HTERT RPE-1 (cell line): ENCODE measurements around the gene KLHDC10.
"Not testable (repeated sequence)": the region's sequence is repeated elsewhere in the genome, so short reads cannot be mapped to it uniquely, and the experiment has no call there.

Experiments used
- in situ Hi-C: fragments of 300-500 bp; cut with MboI; formaldehyde crosslinking; loops from 4 replicates; pipeline ENCODE4 v1.14.3; 2020; ENCODE audit warnings: low sequenced_read_pairs

Gene KLHDC10

DNA sequence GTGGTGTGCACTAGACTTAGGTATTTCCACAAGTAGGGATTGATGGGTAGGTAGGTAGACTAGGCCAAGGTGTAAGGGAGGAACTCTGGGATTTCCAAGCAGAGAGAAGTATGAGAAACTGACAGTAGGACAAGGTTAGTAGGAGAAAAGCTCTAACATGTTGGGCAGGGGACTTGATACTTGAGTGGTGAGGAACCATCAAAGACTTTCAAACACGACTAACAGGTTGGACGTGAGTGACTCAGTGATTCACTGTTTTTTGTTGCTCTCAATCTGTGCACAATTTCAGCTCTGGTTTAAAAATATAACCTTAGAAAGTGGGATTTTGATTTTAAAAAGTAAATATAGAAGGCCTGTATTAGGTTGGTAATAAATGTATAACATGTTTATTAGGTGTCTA is 44.4 kb downstream of the KLHDC10 start:
- in situ Hi-C loops, result no loop called here

- in situ Hi-C loops, result no loop called here
These were observed 48.0 kb downstream of the KLHDC10 start for GRCh38 chr7:130118294-130118693.

- in situ Hi-C loops, result no loop called here
These were observed 48.5 kb downstream of the KLHDC10 start for GRCh38 chr7:130118801-130119200.

GRCh38 chr7:130123501-130123900 is 53.2 kb downstream of the KLHDC10 start:
- in situ Hi-C loops, result no loop called here

GRCh38 chr7:130124711-130125110 is 54.4 kb downstream of the KLHDC10 start:
- in situ Hi-C loops, result no loop called here

DNA sequence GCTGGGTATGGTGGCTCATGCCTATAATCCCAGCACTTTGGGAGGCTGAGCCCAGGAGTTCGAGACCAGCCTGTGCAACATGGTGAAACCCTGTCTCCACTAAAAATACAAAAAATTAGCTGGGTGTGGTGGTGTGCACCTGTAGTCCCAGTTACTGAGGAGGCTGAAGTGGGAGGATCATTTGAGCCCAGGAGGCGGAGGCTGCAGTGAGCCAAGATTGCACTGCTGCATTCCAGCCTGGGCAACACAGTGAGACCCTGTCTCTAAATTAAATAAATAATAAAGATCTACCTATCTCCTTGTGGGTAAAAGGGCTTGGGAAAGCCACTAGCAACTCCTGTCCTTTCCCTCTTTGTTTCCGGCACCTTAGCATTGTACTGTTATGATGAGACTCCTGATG is 56.5 kb downstream of the KLHDC10 start:
- in situ Hi-C loops, result not testable (repeated sequence)

DNA sequence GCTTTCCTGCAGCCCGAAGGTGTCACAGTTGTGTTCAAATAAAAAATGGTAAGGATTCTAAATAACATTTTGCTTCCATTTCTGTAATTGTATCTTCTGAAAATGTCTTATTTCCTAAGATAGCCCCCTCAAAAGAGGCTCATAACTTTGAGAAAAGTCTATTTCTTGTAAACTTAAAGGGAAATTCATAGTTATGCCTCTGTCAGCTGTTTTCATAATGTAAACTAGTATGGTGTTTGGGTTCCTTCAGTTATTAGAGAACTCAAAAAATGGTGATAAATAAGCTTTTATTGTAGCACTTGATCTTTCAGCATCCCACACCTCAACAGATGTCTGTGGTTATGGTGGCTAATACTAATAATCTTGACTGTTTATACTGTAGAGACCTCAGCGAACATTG is 57.1 kb downstream of the KLHDC10 start:
- in situ Hi-C loops, result no loop called here

DNA sequence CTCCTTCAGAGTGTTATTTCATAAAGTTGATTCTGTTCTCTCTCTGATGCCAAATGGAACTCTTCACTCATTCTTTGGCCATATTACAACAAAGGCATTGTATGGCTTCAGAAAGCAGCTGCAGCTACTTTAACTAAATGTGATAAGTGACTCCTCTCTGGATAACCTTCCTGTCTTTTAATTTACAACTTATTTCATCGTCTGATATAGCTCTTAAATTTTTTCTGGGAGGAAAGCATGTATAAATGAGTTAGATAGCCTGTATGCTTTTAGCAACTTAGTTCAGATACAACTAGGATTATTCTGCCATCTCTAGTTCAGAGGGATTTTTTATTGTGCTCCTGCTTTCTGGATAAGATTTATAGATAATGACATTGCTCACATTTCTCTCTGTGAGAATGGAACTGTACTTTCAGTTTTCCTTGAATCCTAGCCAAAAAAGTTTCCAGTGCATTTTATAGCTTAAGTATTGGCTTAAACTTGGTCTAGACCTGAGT is 57.5 kb downstream of the KLHDC10 start:
- in situ Hi-C loops, result no loop called here

DNA sequence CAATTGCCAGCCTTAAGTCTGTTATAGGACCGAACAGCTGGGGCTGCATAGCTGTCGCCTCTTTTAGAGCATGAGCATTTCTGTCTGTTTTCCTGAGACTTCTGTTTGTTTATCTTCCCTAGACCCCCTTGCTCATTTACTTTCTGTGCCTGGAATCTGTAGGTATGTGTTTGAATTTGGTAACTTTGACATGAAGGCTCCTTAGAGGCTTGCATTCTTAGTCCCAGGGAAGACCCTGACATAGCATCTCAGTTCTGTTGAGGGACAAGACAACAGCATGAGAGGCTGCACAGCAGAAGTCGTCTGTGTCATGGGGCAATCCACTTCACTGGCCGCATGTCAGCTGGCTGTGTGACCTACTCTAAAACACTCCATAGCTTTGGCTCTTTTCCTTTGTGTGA is 58.7 kb downstream of the KLHDC10 start:
- in situ Hi-C loops, result no loop called here

DNA sequence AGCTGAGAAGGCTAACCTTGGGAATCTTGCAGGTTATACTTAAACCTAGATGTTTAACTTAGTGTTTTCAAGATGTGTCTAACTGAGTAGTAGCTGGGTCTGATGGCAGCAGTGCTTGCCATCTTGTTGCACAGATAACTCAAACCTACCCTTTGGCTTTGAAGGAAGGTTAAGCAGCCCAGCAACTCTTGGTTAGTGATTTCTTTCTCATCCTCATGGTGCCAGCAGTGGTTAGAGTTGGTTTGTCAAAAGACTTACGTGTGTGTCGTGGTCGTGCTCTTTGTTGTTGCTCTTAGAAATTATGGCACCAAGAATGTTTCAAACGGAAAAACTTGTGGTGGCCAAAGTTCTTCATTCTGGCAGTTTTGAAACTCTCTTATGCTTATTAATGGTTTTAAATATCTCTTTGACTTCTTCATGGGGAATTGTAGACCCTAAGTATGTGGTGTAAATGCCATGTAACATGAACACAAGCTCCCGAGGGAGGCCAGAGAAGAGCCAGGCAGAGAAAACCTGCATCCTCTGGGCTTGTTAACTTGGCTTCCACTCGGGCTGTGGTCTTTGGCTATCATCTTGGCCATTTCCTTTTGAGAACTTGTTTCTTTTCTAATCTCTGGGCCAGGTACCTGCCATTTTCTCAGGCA is 61.0 kb downstream of the KLHDC10 start:
- in situ Hi-C loops, result no loop called here

GRCh38 chr7:130131964-130132875 is 61.9 kb downstream of the KLHDC10 start:
- in situ Hi-C loops, result no loop called here

- in situ Hi-C loops, result no loop called here
These were observed 62.9 kb downstream of the KLHDC10 start for GRCh38 chr7:130133029-130133782.

DNA sequence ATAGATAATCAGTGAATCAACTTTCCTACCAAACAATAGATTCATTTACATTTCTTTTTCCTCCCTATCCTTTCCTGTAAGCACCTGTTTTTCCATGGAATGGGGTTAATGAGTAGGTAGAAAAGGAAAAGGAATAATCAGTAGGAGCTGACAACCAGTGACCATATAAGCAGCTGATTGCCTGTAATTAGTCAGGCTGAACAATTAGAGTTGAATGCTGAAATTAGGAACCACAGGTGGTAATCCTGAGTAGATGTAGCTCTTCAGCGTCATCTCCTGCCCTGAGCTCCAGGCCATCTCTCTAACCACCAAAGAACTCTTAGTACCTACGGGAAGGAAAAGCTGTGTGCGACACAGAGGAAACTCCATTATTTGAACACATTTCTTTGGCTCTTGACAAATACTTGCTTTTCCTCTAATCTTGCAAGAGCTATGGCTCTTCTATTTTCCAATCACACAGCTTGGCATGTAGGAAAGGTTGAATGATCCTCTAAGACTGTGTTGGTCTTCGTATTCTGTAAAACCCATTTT is 63.8 kb downstream of the KLHDC10 start:
- in situ Hi-C loops, result no loop called here

GRCh38 chr7:130134726-130135125 is 64.4 kb downstream of the KLHDC10 start:
- in situ Hi-C loops, result no loop called here

- in situ Hi-C loops, result no loop called here
These were observed 65.2 kb downstream of the KLHDC10 start for GRCh38 chr7:130135208-130136205.

DNA sequence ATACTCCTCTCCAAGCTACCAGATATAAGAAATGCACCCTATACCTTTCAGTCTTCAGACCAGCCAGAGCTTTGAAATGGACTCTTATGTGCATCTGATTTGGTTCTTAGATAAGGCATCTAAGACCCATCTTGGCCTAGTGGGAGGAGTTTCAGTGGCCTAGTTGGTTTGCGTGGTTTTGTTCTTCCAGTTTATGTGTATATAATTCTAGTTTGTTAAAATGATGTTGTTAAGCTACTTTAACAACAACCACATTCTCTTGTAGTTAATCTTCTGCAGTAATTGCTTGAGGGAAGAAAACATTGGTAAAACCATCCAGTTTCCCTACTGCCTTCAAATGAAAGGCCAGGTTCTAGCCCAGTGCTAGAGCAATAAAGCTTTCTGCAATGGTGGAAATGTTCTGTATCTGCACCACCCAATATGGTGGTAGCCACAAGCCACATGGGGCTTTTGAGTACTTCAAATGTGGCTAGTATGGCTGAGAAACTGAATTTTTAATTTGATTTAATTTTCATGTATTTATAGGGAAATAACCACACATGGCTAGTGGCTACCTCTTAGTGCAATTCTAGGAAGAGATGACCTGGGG is 66.3 kb downstream of the KLHDC10 start:
- in situ Hi-C loops, result no loop called here

DNA sequence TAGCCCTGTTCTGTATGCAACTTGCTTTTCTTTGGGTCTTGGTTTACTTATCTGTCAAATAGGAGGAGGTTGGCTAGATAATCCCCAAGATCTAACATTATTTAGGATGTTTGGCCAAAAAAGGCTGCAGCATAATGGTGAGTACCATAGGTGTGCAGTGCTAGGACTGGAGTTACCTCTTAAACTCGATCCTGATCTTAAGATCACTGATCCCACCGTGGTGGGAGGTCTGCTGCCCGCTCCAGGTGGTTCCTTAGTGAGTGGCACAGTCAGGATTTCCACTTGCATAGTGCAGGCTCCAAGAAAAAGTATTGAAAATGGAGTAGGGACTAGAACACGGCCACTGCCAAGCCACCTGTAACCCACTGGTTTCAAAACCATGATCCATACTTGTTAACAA is 66.9 kb downstream of the KLHDC10 start:
- in situ Hi-C loops, result no loop called here

DNA sequence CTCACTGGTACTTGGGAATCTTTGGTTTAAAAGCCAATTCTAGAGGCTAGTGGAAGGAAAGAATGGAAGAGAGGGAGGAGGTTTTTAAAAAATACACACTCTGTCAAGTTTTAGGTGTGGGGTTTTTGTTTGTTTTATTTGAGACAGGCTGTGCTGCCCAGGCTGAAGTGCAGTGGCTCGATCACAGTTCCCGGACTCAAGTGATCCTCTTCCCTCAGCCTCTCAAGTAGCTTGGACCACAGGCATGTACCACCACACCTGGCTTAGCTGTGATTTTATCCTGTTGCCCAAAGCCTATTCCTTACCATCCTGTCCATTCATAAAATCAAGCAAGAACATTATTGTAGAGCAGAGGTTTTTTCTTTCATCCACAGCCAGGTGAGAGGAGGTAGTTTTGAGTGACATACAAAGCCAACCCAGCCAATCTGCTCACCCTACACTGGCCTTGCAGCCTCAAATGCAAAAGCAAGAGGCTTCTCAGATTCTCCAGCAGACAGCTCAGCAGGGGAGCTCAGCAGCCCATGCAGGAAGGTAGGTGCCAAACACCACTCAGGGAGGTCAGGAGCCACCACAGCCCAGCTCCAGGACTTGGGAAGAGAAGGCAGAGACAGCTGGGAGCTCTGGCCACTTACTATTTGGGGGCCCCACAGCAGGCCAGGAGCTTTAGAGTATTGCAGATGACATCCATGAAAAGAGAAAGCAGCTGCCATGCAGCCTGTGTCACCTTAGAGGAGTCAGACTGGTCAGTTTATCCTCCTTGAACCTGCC is 69.0 kb downstream of the KLHDC10 start:
- in situ Hi-C loops, result no loop called here
